Caco-2 (cell line): ENCODE measurements around the gene SVOPL. TPM values are rescaled to one million over a fixed set of nuclear protein-coding genes. Genes with fewer than 3 reads are reported as not detected.

Experiments
- BruUV-seq: library from RNA; stranded (reverse); fragments of 400-500 nt; replicated peaks from 2 replicates; lab custom pipeline; 2021; lab: Mats Ljungman, UMichigan
- CTCF ChIA-PET: fragments of 300-600 bp; sonication (Branson Sonifier 250); formaldehyde crosslinking; loops from one replicate; lab custom pipeline; 2022; ENCODE audit warnings: antibody characterized with exemption; lab: Charles Lee
- POLR2A ChIA-PET: fragments of 300-600 bp; sonication (Branson Sonifier 250); formaldehyde crosslinking; loops from one replicate; lab custom pipeline; 2022; ENCODE audit warnings: antibody characterized with exemption; lab: Charles Lee
- DNase-seq, 2 experiments: peaks; one replicate each; pipeline versions ENCODE4 v3.0.0 to v3.0.0-alpha.2; 2020 to 2022
- H3K27me3 ChIP-seq: replicated peaks from 2 replicates; pipeline ENCODE4 v1.6.0; 2011; ENCODE audit warnings: low read length; ENCODE audit not compliant: control insufficient read depth, insufficient read depth
- H3K36me3 ChIP-seq: 2 replicates; pipeline ENCODE4 v1.5.1; 2011; ENCODE audit warnings: low read length; ENCODE audit not compliant: control insufficient read depth, insufficient read depth
- H3K4me1 ChIP-seq: fragments of 250-450 bp; sonication (Bioruptor Pico); 2 replicates; pipeline ENCODE4 v1.5.1; 2020; ENCODE audit warnings: mild to moderate bottlenecking
- H3K4me3 ChIP-seq: 2 replicates; pipeline ENCODE4 v1.5.1; 2011; ENCODE audit warnings: low read depth, mild to moderate bottlenecking, control low read depth, low read length
- H3K9me3 ChIP-seq: fragments of 250-450 bp; sonication (Bioruptor Pico); 2 replicates; pipeline ENCODE4 v1.5.1; 2020; ENCODE audit warnings: mild to moderate bottlenecking, moderate library complexity
- H3K27ac Mint-ChIP-seq: one replicate; pipeline ENCODE4 v1.8.0; 2022; ENCODE audit warnings: mixed read lengths; ENCODE audit not compliant: unreplicated experiment
- H3K27me3 Mint-ChIP-seq: one replicate; pipeline ENCODE4 v1.8.0; 2022; ENCODE audit warnings: mixed read lengths; ENCODE audit not compliant: insufficient read depth, unreplicated experiment
- H3K36me3 Mint-ChIP-seq: one replicate; pipeline ENCODE4 v1.8.0; 2022; ENCODE audit warnings: mild to moderate bottlenecking, mixed read lengths; ENCODE audit not compliant: insufficient read depth, unreplicated experiment
- H3K4me1 Mint-ChIP-seq: one replicate; pipeline ENCODE4 v1.8.0; 2022; ENCODE audit warnings: low read depth, mixed read lengths; ENCODE audit not compliant: unreplicated experiment
- H3K4me3 Mint-ChIP-seq: one replicate; pipeline ENCODE4 v1.8.0; 2022; ENCODE audit warnings: mild to moderate bottlenecking, moderate library complexity, mixed read lengths; ENCODE audit not compliant: unreplicated experiment
- H3K9me3 Mint-ChIP-seq: one replicate; pipeline ENCODE4 v1.8.0; 2022; ENCODE audit warnings: mixed read lengths; ENCODE audit not compliant: unreplicated experiment
- CTCF ChIP-seq, 2 experiments: fragments of 200-600 bp in 1 of 2; IDR thresholded peaks; 1 replicate in 1 of 2; 2 replicates in 1 of 2; pipeline versions ENCODE4 v1.5.1 to v1.8.0; 2011 to 2022; ENCODE audit warnings: antibody characterized with exemption in 1 of 2, control low read depth in 1 of 2, inconsistent platforms in 1 of 2, low read depth in 1 of 2, low read length in 1 of 2, mild to moderate bottlenecking in 1 of 2, moderate library complexity in 1 of 2; ENCODE audit not compliant: insufficient read depth in 1 of 2, severe bottlenecking in 1 of 2, unreplicated experiment in 1 of 2
- intact Hi-C: fragments of 100-400 bp; cut with micrococcal nuclease; formaldehyde crosslinking; loops from one replicate; pipeline ENCODE4 v1.10.0; 2022; ENCODE audit not compliant: unreplicated experiment
- total RNA-seq: library from RNA; stranded (reverse); gene quantifications from 2 replicates; pipeline ENCODE4 v1.2.3, GENCODE V29; 2022

The SVOPL gene
- total RNA-seq, 1 experiment from 2014 or later: 0.27 TPM

GRCh38 chr7:138568655-138569054, 132.5 kb downstream of the SVOPL start:
- no peaks in the 10 kb centered on the region for H3K4me1 Mint-ChIP-seq
- no peak overlapping the region for H3K27ac Mint-ChIP-seq
- H3K36me3 Mint-ChIP-seq: peaks cover 89% of the 10 kb centered on the region
- Histone ChIP-seq H3K4me1 (no peaks in the 10 kb centered on the region), H3K9me3 (peaks cover 28% of the 10 kb centered on the region), H3K36me3 (peaks cover 21% of the 10 kb centered on the region), H3K27me3 (no peaks in the 10 kb centered on the region), H3K4me3 (no peak overlapping the region)
- POLR2A ChIA-PET: no interaction called here
- no TSS peak for BruUV-seq
- no peaks in the 10 kb centered on the region for H3K27me3 Mint-ChIP-seq
- TF ChIP-seq CTCF (IDR thresholded peaks at IDR 0.05; ENCODE audit: insufficient read depth in 1 of 2, low read depth in 1 of 2, low read length in 1 of 2, severe bottlenecking in 1 of 2, unreplicated experiment in 1 of 2): no peak
- CTCF ChIA-PET: interaction anchor here (0.7 kb wide), 1 partner anchor 12 kb away, joined by 4 read pairs; no protein-coding TSS in a partner anchor
- H3K9me3 Mint-ChIP-seq: peaks cover 25% of the 10 kb centered on the region
- no peak overlapping the region for H3K4me3 Mint-ChIP-seq
- intact Hi-C loops: no loop called here
- no peak for DNase-seq

- H3K27me3 ChIP-seq: no peaks in the 10 kb centered on the region
- Mint-ChIP-seq H3K27me3 (no peaks in the 10 kb centered on the region), H3K36me3 (peaks cover 92% of the 10 kb centered on the region), H3K4me1 (no peaks in the 10 kb centered on the region), H3K27ac (no peak overlapping the region), H3K9me3 (peaks cover 41% of the 10 kb centered on the region), H3K4me3 (no peak overlapping the region)
- peaks cover 50% of the 10 kb centered on the region for H3K9me3 ChIP-seq
- POLR2A ChIA-PET: no interaction called here
- DNase-seq: peak in 1 of 2 experiments; percentile 46
- TF ChIP-seq CTCF (IDR thresholded peaks at IDR 0.05; ENCODE audit: insufficient read depth in 1 of 2, low read depth in 1 of 2, low read length in 1 of 2, severe bottlenecking in 1 of 2, unreplicated experiment in 1 of 2): no peak
- peaks cover 32% of the 10 kb centered on the region for H3K36me3 ChIP-seq
- no TSS peak for BruUV-seq
- H3K4me3 ChIP-seq: no peak overlapping the region
- CTCF ChIA-PET: no interaction called here
- intact Hi-C loops: no loop called here
- no peaks in the 10 kb centered on the region for H3K4me1 ChIP-seq
Measured at GRCh38 chr7:138565451-138566114, 135.6 kb downstream of the SVOPL start.

GRCh38 chr7:138565071-138565450, 136.1 kb downstream of the SVOPL start:
- BruUV-seq: no TSS peak
- ChIA-PET CTCF (no interaction called here), POLR2A (no interaction called here)
- H3K36me3 Mint-ChIP-seq: peaks cover 92% of the 10 kb centered on the region
- TF ChIP-seq CTCF (IDR thresholded peaks at IDR 0.05; ENCODE audit: insufficient read depth in 1 of 2, low read depth in 1 of 2, low read length in 1 of 2, severe bottlenecking in 1 of 2, unreplicated experiment in 1 of 2): no peak
- Histone ChIP-seq H3K4me3 (no peak overlapping the region), H3K27me3 (no peaks in the 10 kb centered on the region), H3K9me3 (peaks cover 50% of the 10 kb centered on the region), H3K4me1 (no peaks in the 10 kb centered on the region), H3K36me3 (peaks cover 34% of the 10 kb centered on the region)
- intact Hi-C loops: no loop called here
- no peak overlapping the region for H3K27ac Mint-ChIP-seq
- no peak for DNase-seq
- H3K27me3 Mint-ChIP-seq: no peaks in the 10 kb centered on the region
- H3K9me3 Mint-ChIP-seq: peaks cover 41% of the 10 kb centered on the region
- no peaks in the 10 kb centered on the region for H3K4me1 Mint-ChIP-seq
- no peak overlapping the region for H3K4me3 Mint-ChIP-seq
